ENCODE results near the gene NCKAP5.

NCKAP5 gene

DNA sequence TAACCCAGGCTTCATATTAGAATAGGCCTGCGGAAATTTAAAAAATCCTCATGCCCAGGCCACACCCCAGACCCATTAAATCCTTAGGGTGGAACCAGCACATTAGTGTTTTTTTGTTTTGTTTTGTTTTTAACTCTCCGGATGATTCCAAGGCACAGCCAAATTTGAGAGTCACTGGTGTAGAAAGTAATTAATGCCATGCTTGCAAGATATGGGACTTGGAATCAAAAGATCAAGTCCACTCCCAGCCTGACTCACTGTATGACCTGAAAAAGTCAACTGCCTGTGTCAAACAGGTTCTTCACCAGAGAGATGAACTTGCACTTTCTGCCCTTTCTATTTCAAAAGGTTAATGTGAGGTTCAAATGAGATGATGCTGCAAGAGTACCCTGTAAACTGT, 588.0 kb downstream of the NCKAP5 start:
- DNase-seq (ENCODE audit: low read depth): peak; percentile 23
- no peak overlapping the region for H3K4me3 ChIP-seq (ENCODE audit: low read length)
- no peak for TF ChIP-seq CTCF (IDR thresholded peaks at IDR 0.05; ENCODE audit: insufficient read depth, low read depth, low read length, missing control alignments)

- no peak for TF ChIP-seq CTCF (IDR thresholded peaks at IDR 0.05; ENCODE audit: insufficient read depth, low read depth, low read length, missing control alignments)
- H3K4me3 ChIP-seq (ENCODE audit: low read length): no peak overlapping the region
- no peak for DNase-seq (ENCODE audit: low read depth)
Observed at GRCh38 chr2:132979339-132980093, 588.7 kb downstream of the NCKAP5 start.

- DNase-seq (ENCODE audit: low read depth): no peak
- TF ChIP-seq CTCF (IDR thresholded peaks at IDR 0.05; ENCODE audit: insufficient read depth, low read depth, low read length, missing control alignments): no peak
- H3K4me3 ChIP-seq (ENCODE audit: low read length): no peak overlapping the region
Observed at GRCh38 chr2:132978840-132979239, 589.4 kb downstream of the NCKAP5 start.

- H3K4me3 ChIP-seq (ENCODE audit: low read length): no peak overlapping the region
- no peak for TF ChIP-seq CTCF (IDR thresholded peaks at IDR 0.05; ENCODE audit: insufficient read depth, low read depth, low read length, missing control alignments)
- DNase-seq (ENCODE audit: low read depth): peak; percentile 4
Observed at GRCh38 chr2:132977812-132978529, 590.3 kb downstream of the NCKAP5 start.

GRCh38 chr2:132975193-132976105, 592.8 kb downstream of the NCKAP5 start:
- H3K4me3 ChIP-seq (ENCODE audit: low read length): no peak overlapping the region
- TF ChIP-seq CTCF (IDR thresholded peaks at IDR 0.05; ENCODE audit: insufficient read depth, low read depth, low read length, missing control alignments): no peak
- DNase-seq (ENCODE audit: low read depth): no peak

DNA sequence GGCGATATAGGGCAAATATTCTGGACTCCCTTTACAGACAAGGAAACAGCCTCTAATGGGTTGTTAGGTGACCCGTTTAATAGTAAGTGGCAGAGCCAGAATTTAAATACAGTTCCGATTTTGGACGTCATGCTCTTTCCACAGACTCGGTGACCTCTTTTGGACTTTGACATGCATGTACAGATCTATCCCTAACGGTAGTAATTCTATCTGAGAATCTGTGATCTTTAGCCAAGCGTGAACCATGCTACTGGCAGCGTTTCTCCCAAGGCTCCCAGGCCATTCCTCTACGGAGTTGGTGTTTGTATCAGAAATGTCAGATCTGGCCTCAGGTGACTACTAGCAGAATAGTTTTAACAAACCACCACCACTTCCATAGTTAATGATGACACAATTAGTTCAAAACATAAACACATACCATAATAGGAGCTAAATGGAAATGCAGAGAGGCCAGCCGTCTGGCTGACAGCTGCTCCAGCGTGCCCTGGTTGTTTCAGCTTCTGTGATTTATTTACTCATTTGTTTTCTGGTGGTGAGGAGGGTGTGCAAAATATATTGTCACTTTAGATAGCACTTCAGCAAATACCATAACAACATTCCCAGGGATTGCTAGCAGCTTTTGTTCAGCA, 593.7 kb downstream of the NCKAP5 start:
- no peak overlapping the region for H3K4me3 ChIP-seq (ENCODE audit: low read length)
- no peak for DNase-seq (ENCODE audit: low read depth)
- TF ChIP-seq CTCF (IDR thresholded peaks at IDR 0.05; ENCODE audit: insufficient read depth, low read depth, low read length, missing control alignments): no peak
